Gastrocnemius medialis (tissue), 4 donors: ENCODE results near the gene NEMP2. TPM values are rescaled to one million over a fixed set of nuclear protein-coding genes. Genes with fewer than 3 reads are reported as not detected.

Source experiments
- ATAC-seq, 2 donors: fragments of 150-250 bp; one replicate each; pipeline ENCODE4 v1.9.1; 2016
- DNase-seq, 2 donors: peaks; one replicate each; pipeline ENCODE4 v3.0.0-alpha.2; 2019
- H3K27ac ChIP-seq, 4 donors: fragments of 200-600 bp; sonication (generic); 1 replicate in 1 of 4; 2 replicates in 3 of 4; pipeline ENCODE4 v1.5.1; 2016 to 2018; ENCODE audit warnings: mild to moderate bottlenecking in 2 of 4, moderate library complexity in 1 of 4
- H3K27me3 ChIP-seq, 3 donors: fragments of 200-600 bp; sonication (generic) in 2 of 3; 1 replicate in 1 of 3; 2 replicates in 2 of 3; pipeline versions ENCODE4 v1.5.1 to v1.6.0; 2016 to 2019; ENCODE audit warnings: mild to moderate bottlenecking in 1 of 3, moderate library complexity in 1 of 3
- H3K36me3 ChIP-seq, 2 donors: fragments of 200-600 bp; sonication (generic) in 1 of 2; one replicate each; pipeline ENCODE4 v1.5.1; 2017 to 2018
- H3K4me1 ChIP-seq, 2 donors: fragments of 200-600 bp; sonication (generic) in 1 of 2; one replicate each; pipeline ENCODE4 v1.5.1; 2016 to 2017; ENCODE audit warnings: mild to moderate bottlenecking in 2 of 2
- H3K4me3 ChIP-seq, 4 donors: fragments of 200-600 bp; sonication (generic) in 3 of 4; 1 replicate in 1 of 4; 2 replicates in 3 of 4; pipeline ENCODE4 v1.5.1; 2016 to 2019; ENCODE audit warnings: mild to moderate bottlenecking in 2 of 4
- H3K9me3 ChIP-seq, 3 donors: fragments of 200-600 bp; sonication (generic) in 2 of 3; 1 replicate in 1 of 3; 2 replicates in 2 of 3; pipeline ENCODE4 v1.5.1; 2016 to 2019
- CTCF ChIP-seq, 5 experiments: fragments of 450-650 bp in 3 of 5; fragments of 200-600 bp in 2 of 5; sonication (generic) in 2 of 5; IDR thresholded peaks in 4 of 5; conservative IDR thresholded peaks in 1 of 5; 1 replicate in 4 of 5; 2 replicates in 1 of 5; pipeline ENCODE4 v1.5.1; 2016 to 2019; ENCODE audit warnings: antibody characterized with exemption in 5 of 5, mild to moderate bottlenecking in 3 of 5, moderate library complexity in 3 of 5
- POLR2A ChIP-seq, 2 donors: fragments of 450-650 bp; IDR thresholded peaks; one replicate each; pipeline ENCODE4 v1.6.1; 2017; ENCODE audit warnings: antibody characterized with exemption in 2 of 2, mild to moderate bottlenecking in 2 of 2, moderate library complexity in 2 of 2
- in situ Hi-C, 4 donors: fragments of 200-750 bp; cut with MboI; loops; one replicate each; pipeline versions ENCODE4 v1.15.0 to v1.8.0; 2017; ENCODE audit warnings: low sequenced_read_pairs in 4 of 4
- intact Hi-C: fragments of 100-400 bp; cut with DNase I; formaldehyde crosslinking; loops from one replicate; pipeline ENCODE4 v1.15.1; 2023; ENCODE audit warnings: low total_unique reads
- total RNA-seq, 4 donors: library from RNA; depleted of rRNA; stranded (reverse); fragments of >200 nt; gene quantifications; one replicate each; pipeline versions ENCODE4 v1.1.0 to v1.2.3, GENCODE V29; 2016

Gene NEMP2
- total RNA-seq, 4 donors from 2014 or later, result 0.24 to 1.7 (median 1.3) TPM

GRCh38 chr2:190569994-190570755, 35.7 kb upstream of the NEMP2 start:
- in situ Hi-C loops, result no loop called here

GRCh38 chr2:190564838-190565237, 30.3 kb upstream of the NEMP2 start:
- Histone ChIP-seq H3K36me3 (no peaks in the 10 kb centered on the region), H3K27ac (no peak overlapping the region), H3K4me1 (no peaks in the 10 kb centered on the region), H3K27me3 (no peaks in the 10 kb centered on the region), H3K9me3 (peaks cover 0 to 4% (median 0%) of the 10 kb centered on the region in 3 donors), H3K4me3 (no peak overlapping the region)
- in situ Hi-C loops, result no loop called here
- TF ChIP-seq CTCF (IDR thresholded peaks at IDR 0.05 in 4 of 5, conservative IDR thresholded peaks at IDR 0.05 in 1 of 5), result no peak
- no peak for TF ChIP-seq POLR2A (IDR thresholded peaks at IDR 0.05)
- DNase-seq (no peak), ATAC-seq (no peak)
- intact Hi-C loops, result no loop called here

More at GRCh38 chr2:190569994-190570755, 35.7 kb upstream of the NEMP2 start:
- H3K27ac ChIP-seq, result no peak overlapping the region
- H3K4me1 ChIP-seq, result no peaks in the 10 kb centered on the region
- no peak for ATAC-seq
- H3K4me3 ChIP-seq, result no peak overlapping the region
- no peaks in the 10 kb centered on the region for H3K36me3 ChIP-seq
- no peaks in the 10 kb centered on the region for H3K27me3 ChIP-seq
- peaks cover 0 to 4% (median 0%) of the 10 kb centered on the region in 3 donors for H3K9me3 ChIP-seq
- intact Hi-C loops, result no loop called here
- no peak for DNase-seq
- no peak for TF ChIP-seq CTCF (IDR thresholded peaks at IDR 0.05 in 4 of 5, conservative IDR thresholded peaks at IDR 0.05 in 1 of 5)

- Histone ChIP-seq H3K36me3 (no peaks in the 10 kb centered on the region), H3K4me1 (no peaks in the 10 kb centered on the region), H3K27ac (no peak overlapping the region), H3K9me3 (peaks cover 0 to 4% (median 0%) of the 10 kb centered on the region in 3 donors), H3K27me3 (no peaks in the 10 kb centered on the region), H3K4me3 (no peak overlapping the region)
- ATAC-seq, result no peak
- in situ Hi-C loops, result no loop called here
- no peak for TF ChIP-seq CTCF (IDR thresholded peaks at IDR 0.05 in 4 of 5, conservative IDR thresholded peaks at IDR 0.05 in 1 of 5)
- TF ChIP-seq POLR2A (IDR thresholded peaks at IDR 0.05), result no peak
- DNase-seq, result no peak
- intact Hi-C loops, result no loop called here
Measured at GRCh38 chr2:190563646-190564045, 29.1 kb upstream of the NEMP2 start.

GRCh38 chr2:190563109-190563508, 28.6 kb upstream of the NEMP2 start:
- H3K27me3 ChIP-seq, result no peaks in the 10 kb centered on the region
- in situ Hi-C loops, result no loop called here
- TF ChIP-seq CTCF (IDR thresholded peaks at IDR 0.05 in 4 of 5, conservative IDR thresholded peaks at IDR 0.05 in 1 of 5) (no peak), POLR2A (IDR thresholded peaks at IDR 0.05) (no peak)
- peaks cover 0 to 4% (median 0%) of the 10 kb centered on the region in 3 donors for H3K9me3 ChIP-seq
- no peak for ATAC-seq
- no peak overlapping the region for H3K4me3 ChIP-seq
- H3K27ac ChIP-seq, result no peak overlapping the region
- intact Hi-C loops, result no loop called here
- DNase-seq, result no peak
- no peaks in the 10 kb centered on the region for H3K36me3 ChIP-seq
- H3K4me1 ChIP-seq, result no peaks in the 10 kb centered on the region
